ENCODE measurements around the gene DUSP8. TPM values are rescaled to one million over a fixed set of nuclear protein-coding genes. Genes with fewer than 3 reads are reported as not detected.
"Not testable (repeated sequence)": the region's sequence is repeated elsewhere in the genome, so short reads cannot be mapped to it uniquely, and the experiment has no call there.

Gene DUSP8
- total RNA-seq, 1 donor from 2014 or later, result 7.7 TPM

DNA sequence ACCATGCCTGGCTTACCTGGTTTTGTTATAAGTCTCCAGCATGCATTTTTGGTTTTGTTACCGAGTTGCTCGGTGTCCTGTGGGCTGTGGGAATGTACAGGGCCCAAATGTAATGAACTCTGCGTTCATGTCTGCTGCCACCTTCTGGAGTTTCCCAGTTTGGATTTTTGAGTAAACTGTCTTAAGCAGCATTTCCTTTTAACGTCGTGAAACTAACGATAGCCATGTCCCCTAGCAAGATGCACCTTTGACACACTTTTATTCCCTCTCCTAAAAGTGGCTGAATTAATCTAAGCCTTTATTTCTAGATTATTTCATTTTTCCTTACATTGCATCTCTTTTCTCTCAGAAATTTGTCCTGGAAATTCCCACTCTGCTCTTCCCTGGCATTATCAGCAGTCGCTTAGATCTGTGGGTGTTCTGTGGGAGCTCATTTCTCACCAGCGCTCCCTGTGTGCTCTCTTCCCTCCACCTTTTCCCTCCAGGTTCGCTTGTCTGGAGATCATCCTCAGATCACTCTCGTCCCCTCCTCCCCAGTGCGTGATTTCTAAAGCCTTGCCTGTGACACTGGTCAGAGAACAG, 24.0 kb upstream of the DUSP8 start:
- DNase-seq; ATAC-seq (ENCODE audit: poor library complexity); intact Hi-C loops (cut with DNase I): not testable (repeated sequence)

DNA sequence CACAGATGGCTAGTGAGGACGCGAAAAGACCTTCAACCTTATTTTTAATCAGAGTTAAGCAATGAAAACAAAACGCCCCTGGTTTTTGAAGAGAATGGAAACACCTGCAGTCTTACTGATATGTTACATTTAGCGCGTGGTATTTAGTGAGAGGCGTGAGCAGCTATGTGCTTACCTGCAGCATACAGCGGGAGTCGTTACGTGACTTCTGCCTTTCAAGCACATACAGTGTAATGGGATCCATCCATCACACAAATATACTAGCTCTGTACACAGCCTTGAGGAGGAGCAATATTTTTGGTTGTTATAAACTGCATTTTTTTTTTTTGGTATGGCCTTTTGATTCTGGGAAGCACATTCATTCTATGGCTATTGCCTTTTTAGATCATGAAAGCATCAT, 20.6 kb upstream of the DUSP8 start:
- intact Hi-C loops (cut with DNase I), result no loop called here
- no peak for DNase-seq
- ATAC-seq (ENCODE audit: poor library complexity), result no peak

DNA sequence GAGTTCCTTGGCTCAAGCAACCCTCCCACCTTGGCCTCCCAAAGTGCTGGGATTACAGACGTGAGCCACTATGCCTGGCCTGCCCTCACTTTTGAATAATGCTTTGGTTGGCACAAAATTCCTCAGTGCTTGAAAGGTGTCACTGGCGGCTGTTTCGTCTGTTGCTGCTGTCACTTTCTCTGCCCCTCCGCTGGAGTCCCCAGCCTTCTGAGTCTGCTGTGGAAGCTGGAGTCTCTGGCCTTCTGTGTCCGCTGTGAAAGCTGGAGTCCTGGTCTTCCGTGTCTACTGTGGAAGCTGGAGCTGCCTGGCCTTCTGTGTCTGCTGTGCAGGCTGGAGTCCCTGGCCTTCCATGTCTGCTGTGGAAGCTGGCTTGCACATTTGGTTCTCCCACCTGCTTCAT, 17.9 kb upstream of the DUSP8 start:
- no peak for DNase-seq
- intact Hi-C loops (cut with DNase I), result no loop called here

DNA sequence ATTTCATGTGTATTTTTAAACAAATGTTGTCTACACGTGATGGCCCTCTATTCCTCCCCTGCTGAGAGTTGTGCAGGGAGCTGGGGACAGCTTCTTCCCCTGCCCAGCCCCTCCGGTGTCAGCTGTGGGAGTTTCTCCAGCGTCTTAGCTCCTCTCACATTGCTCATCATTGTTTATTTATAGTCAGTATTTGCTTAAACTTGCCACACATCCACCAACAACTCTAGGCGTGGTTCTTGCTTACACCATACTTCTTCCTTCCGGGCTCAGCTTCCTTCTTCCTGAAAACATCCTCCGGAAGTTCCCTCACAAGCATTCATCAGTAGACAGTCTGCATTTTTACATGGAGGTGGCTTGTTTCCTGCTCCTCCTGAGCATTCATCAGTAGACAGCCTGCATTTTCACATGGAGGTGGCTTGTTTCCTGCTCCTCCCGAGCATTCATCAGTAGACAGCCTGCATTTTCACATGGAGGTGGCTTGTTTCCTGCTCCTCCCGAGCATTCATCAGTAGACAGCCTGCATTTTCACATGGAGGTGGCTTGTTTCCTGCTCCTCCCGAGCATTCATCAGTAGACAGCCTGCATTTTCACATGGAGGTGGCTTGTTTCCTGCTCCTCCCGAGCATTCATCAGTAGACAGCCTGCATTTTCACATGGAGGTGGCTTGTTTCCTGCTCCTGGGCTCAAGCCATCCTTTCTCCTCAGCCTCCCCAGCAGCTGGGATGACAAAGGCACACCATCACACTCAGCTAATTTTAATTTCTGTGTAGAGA, 17.3 kb upstream of the DUSP8 start:
- peak; percentile 65 for ATAC-seq (ENCODE audit: poor library complexity)
- DNase-seq; intact Hi-C loops (cut with DNase I): not testable (repeated sequence)

More for the DNA sequence above, 17.9 kb upstream of the DUSP8 start:
- ATAC-seq (ENCODE audit: poor library complexity), result no peak

DNA sequence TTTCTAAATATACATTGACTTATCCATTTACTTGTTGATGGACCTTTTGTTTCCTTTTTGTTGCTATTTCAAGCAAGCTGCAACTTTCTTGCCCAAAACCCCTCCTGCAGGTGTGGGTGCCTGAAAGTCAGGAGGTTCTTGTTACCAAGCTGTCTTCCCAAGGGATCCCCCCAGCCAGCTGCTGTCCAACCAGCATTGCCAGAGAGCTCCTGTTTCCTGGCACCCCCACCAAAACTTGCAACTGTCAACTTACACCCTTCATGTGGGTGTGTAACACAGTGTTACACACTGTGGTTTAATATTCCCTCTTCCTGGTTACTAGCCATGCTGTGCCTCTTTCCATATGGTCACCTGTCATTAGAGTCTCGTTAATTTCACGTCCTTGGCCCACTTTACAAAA, 14.6 kb upstream of the DUSP8 start:
- ATAC-seq (ENCODE audit: poor library complexity) (no peak), DNase-seq (no peak)
- intact Hi-C loops (cut with DNase I), result no loop called here

DNA sequence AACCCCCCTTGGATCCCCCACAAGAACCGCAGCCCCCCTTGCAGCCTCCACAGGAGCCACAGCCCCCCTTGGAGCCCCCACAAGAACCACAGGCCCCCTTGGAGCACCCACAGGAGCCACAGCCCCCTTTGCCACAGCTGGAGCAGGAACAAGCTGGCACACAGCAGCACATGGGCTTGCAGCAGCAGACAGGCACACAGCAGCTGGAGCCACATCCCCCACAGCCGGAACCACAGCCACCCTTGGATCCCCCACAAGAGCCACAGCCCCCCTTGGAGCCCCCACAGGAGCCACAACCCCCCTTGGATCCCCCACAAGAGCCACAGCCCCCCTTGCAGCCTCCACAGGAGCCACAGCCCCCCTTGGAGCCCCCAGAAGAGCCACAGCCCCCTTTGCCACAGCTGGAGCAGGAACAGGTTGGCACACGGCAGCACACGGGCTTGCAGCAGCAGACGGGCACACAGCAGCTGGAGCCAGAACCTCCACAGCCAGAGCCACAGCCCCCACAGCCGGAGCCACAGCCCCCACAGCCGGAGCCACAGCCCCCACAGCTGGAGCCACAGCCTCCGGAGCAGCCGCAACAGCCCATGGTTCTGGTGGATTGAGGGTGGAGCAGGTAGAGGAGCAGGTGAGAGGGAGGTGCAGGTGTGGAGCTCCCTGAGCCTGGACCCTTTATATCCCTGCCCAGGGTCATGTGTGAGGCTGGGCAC, 12.7 kb upstream of the DUSP8 start, which contains the start of gene KRTAP5-1:
TSS of gene KRTAP5-1 (minus strand) at position 623 of the 710 bp plus-strand sequence. CDS start at position 589, 34 bp downstream.
- ATAC-seq (ENCODE audit: poor library complexity); DNase-seq; intact Hi-C loops (cut with DNase I): not testable (repeated sequence)

DNA sequence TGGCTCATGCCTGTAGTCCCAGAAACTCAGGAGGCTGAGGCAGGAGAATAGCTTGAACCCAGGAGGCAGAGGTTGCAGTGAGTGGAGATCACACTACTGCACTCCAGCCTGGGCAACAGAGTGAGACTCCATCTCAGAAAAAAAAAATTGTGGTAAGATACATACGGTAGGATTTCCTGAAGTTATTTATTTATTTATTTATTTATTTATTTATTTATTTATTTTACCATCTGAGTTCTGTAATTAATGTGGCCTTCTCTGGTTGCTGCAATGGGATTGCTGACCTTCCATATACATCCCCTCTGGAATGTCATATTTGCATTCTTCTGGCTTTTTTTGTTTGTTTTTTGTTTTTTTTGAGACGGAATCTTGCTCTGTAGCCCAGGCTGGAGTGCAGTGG, 10.8 kb upstream of the DUSP8 start:
- DNase-seq; ATAC-seq (ENCODE audit: poor library complexity); intact Hi-C loops (cut with DNase I): not testable (repeated sequence)

DNA sequence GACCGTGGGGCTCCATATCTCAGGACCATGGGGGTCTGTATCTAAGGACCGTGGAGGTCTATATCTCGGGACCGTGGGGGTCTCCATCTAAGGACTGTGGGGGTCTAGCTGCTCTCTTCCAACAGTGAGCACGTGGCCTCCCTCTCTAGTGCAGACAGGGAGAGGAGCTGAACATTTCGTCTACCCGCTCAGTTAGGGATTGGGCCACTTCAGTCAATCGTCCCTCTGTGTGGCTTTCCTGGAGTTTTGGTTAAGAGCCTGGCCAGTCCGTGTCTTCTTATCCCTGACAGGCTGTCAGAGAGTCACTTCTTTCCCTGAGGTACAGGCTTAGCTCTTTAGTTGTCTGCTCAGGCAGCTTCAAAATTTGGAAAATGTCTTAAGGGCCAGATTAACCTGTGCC, 9.9 kb upstream of the DUSP8 start:
- intact Hi-C loops (cut with DNase I), result no loop called here
- no peak for ATAC-seq (ENCODE audit: poor library complexity)
- no peak for DNase-seq

DNA sequence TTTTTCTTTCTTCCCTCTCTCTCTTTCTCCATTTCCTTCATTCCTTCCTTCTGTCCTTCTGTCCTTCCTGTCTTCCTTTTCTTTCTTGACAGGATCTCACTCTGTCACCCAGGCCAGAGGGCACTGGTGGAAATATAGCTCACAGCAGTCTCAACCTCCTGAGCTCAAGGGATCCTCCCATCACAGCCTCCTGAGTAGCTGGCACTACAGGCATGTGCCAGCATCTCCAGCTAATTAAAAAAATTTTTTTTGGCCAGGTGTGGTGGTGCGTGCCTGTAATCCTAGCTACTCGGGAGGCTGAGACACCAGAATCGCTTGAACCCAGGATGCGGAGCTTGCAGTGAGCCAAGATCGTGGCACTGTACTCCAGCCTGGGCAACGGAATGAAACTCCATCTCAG, 4.8 kb upstream of the DUSP8 start:
- intact Hi-C loops (cut with DNase I), result loop anchor here (10.0 kb wide), 2 partner anchors 272 to 372 kb away; partner anchors contain the start of gene TOLLIP
- DNase-seq (no peak), ATAC-seq (ENCODE audit: poor library complexity) (no peak)

DNA sequence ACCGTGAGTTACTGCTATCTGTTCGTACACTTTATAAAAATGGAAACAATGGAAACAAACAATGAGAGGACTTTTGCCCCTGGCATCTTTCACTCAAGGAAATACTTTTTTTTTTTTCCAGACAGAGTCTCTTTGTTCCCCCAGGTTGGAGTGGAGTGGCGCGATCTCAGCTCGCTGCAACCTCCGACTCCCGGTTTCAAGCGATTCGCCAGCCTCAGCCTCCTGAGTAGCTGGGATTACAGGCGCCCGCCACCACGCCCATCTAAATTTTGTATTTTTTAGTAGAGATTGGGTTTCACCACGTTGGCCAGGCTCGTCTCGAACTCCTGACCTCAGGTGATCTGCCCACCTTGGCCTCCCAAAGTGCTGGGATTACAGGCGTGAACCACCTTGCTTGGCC, 3.7 kb upstream of the DUSP8 start:
- ATAC-seq (ENCODE audit: poor library complexity); DNase-seq: not testable (repeated sequence)
- intact Hi-C loops (cut with DNase I), result loop anchor here (2.0 to 10.0 kb wide), 3 partner anchors 29 to 371 kb away; partner anchors contain the start of gene TOLLIP

DNA sequence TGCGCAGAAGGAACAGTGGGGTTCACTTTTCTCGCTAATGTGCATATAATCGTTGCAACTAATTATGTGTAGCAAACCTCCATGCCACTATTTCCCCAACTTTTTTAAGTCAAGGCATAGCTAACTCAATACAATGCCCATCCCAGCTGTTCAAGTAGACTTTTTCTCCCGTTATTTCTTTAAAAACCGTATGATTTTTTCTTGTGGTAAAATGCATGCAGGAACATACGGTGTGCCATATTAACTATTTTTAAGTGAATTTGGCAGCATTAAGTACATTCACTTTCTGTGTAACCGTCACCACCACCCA, 2.8 kb upstream of the DUSP8 start:
- no peak for DNase-seq
- intact Hi-C loops (cut with DNase I), result loop anchor here (2.0 to 10.0 kb wide), 3 partner anchors 28 to 370 kb away; partner anchors contain the start of gene TOLLIP
- ATAC-seq (ENCODE audit: poor library complexity), result no peak

DNA sequence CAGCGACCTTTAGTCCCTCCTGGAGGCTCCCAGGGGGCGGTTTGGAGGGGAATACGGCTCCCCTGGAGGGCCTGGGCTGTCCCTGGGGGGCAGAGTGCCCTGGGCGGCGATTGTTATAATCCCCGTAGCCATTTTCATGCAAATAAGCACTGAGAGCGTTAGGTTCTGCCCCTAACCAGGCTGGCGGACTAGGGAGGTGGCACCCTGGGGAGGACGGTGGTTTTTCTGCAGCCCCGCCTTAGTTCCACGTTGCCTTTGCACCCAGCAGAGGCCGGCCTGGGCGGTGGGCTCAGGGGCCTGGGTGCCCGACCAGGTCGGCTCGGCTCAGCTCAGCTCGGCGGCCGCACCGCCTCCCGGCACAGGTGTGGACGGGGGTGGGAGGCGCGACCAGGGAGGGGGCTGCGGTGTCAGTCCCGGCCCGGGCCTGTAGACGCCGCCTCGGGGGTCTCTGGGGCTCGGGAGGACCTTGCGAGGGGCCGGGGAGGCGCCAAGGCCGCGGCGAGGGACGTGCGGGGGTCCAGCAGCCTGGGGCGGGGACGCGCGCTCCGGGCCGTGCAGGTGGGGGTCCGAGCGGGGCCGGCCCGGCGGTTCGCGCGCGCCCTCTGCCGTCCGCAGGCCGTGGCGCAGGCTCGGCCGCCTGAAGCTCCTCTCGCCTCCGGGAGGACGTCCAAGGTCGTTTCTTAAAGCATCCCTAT, 2.3 kb upstream of the DUSP8 start:
- intact Hi-C loops (cut with DNase I), result loop anchor here (2.0 to 10.0 kb wide), 3 partner anchors 28 to 370 kb away; partner anchors contain the start of gene TOLLIP
- ATAC-seq (ENCODE audit: poor library complexity) (peak; percentile 74), DNase-seq (peak; percentile 74)

DNA sequence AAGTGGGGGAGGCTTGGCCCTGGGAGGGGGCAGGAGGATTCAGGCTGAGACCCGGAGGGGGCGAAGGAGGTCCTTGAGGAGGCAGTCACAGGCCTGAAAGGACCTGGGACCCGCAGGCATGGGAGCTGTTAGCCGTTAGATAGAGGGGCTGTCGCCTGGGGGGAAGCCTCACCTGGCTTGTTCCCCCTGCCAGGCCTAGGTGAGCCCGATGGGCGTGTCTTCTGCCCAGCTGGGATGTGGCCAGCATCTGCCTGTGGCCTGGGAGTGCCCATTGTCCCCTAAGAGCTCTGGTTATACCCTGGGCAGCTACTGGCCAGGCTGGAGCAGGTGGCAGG, 1.8 kb upstream of the DUSP8 start:
- intact Hi-C loops (cut with DNase I), result loop anchor here (2.0 to 10.0 kb wide), 3 partner anchors 27 to 369 kb away; partner anchors contain the start of gene TOLLIP
- DNase-seq, result no peak
- ATAC-seq (ENCODE audit: poor library complexity), result peak; percentile 14

DNA sequence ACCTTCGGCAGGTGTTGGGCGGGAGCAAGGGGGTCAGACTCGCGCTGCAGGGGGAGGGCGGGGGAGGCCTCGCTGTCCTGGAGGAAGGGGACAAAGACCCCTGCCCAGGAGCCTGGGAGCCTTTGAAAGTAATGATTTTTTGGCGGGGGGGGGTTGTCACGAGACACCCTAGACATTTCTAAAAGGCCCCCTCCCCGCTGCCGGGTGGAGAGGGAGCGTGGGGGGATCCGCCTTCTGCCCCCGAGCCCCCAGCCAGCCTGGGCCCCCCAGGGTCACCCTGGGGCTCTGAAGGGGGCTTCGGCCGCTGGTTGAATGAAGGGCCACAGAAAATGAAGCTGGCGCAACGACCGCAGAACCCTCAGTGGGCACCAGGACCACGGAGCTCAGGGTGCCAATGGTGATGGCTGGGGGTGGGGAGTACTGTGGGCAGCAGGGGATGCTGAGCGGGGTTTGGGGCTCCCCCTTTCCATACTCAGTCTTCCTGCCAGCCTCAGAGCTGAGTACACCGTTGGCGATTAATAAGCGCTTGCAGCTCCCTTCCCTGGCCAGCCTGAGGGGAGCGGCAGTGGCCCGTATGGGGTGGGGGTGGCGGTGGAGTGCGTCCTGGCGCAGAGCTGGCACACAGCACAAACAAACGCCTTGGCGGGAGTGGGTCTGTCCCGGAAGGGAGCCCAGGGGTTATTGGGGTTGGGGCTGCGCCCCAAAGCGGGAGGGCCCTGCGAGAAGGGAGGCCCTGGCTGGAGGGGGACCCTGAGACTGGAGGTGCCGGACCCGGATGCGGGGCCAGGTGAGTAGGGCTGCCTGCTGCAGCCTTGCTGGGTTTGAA, 1.2 kb upstream of the DUSP8 start:
- DNase-seq, result no peak
- no peak for ATAC-seq (ENCODE audit: poor library complexity)
- intact Hi-C loops (cut with DNase I), result loop anchor here (10.0 kb wide), 2 partner anchors 268 to 368 kb away; partner anchors contain the start of gene TOLLIP

DNA sequence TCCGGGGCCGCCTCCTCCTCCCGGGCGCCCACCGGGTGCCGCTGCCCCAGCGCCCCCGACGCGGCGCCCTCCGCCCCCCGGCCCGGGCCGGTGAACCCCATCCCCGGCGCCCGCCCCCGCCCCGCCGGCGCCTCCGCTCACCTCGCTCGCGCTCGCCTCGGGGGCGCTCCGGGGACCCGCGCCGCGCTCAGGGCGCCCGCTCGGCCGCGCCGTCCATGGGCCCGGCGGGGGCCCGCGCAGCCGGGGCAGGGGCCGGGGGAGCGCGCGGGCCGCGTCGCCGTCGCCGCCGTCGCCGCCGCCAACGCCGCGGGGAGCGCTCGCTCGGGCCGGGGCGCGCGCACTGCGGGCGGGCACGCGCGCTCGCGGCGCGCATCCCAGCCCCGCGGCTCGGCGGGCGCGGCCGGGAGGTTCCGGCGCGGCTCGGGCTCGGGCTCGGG, 293 bp downstream of the DUSP8 start:
- DNase-seq, result no peak
- intact Hi-C loops (cut with DNase I), result loop anchor here (10.0 kb wide), 2 partner anchors 267 to 367 kb away; partner anchors contain the start of gene TOLLIP
- ATAC-seq (ENCODE audit: poor library complexity), result no peak

DNA sequence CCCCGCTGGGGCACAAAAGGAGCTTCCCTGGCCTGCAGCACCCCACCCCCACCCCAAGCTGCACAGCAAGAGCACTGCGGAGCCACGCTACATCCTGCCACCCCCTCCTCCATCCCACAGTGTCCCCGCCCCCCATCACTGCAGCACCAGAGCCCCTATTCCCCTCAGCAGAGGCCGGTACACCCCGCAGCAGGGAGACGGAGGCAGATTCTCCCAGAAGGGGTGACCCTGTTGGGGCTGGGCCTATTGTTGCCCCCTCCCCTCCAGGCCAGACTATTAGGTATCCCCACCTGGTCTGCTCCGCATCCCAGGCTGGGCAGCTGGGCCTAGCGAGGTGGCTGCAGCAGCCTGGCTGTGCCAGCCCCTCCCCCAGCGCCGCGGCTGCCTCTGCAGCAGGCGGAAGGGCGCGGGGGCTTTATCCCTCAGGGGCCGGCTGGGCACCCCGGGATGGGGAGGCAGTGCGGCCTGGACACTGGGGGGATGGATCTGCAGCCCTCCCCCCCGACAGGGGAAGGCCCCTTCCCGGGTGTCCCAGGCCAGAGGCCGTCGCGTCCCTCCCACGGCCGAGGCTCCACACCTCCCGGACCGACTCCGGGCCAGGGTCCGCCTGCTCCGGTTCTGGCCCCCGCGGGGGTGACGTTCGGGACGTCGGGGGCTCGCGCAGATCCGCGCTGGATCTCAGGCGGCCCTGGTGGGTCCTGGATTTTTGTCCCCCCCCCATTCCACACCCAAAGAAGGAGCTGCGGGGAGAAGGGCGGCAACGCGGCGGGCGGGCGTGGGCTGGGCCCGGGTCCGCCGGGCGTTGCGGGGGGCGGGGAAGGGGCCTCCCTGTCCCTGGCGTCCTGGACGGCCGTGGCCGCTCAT, 943 bp downstream of the DUSP8 start:
- DNase-seq, result peak; percentile 29
- intact Hi-C loops (cut with DNase I), result loop anchor here (10.0 kb wide), 2 partner anchors 266 to 366 kb away; partner anchors contain the start of gene TOLLIP
- ATAC-seq (ENCODE audit: poor library complexity), result no peak

DNA sequence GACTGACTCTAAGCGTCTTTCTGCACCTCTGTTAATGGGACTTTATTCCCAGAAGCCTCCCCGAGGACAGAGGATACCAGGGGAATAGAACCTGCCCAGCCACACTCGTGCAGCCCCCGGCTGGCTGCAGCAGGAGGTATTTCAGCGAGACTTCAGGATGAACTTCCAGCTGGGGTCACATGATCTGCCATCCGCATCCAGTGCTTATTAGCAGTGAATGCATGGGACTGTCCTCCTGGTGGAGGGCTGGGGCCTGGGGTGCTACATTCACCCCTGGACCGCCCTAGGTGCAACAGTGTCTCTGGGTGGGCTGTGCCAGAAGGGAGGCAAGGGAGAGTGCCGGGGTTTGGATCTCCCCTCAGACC, 1.6 kb downstream of the DUSP8 start:
- intact Hi-C loops (cut with DNase I), result loop anchor here (10.0 kb wide), 2 partner anchors 266 to 366 kb away; partner anchors contain the start of gene TOLLIP
- ATAC-seq (ENCODE audit: poor library complexity) (no peak), DNase-seq (no peak)
